Neutrophil (primary cell): ENCODE measurements around the gene HIBCH.

Experiments
- H3K27ac ChIP-seq: fragments of 200-600 bp; sonication (generic); 2 replicates; pipeline ENCODE4 v1.5.1; 2016; ENCODE audit warnings: mild to moderate bottlenecking, moderate library complexity
- H3K27me3 ChIP-seq: fragments of 200-600 bp; sonication (generic); 2 replicates; pipeline ENCODE4 v1.6.0; 2016; ENCODE audit warnings: mild to moderate bottlenecking
- H3K36me3 ChIP-seq: fragments of 200-600 bp; sonication (generic); 2 replicates; pipeline ENCODE4 v1.5.1; 2017
- H3K4me1 ChIP-seq, 2 experiments: fragments of 200-600 bp in 1 of 2; sonication (generic) in 1 of 2; 1 replicate in 1 of 2; 2 replicates in 1 of 2; pipeline versions ENCODE4 v1.5.1 to v1.6.1; 2013 to 2016; ENCODE audit warnings: low read depth in 1 of 2, low read length in 1 of 2, mild to moderate bottlenecking in 1 of 2, moderate library complexity in 1 of 2; ENCODE audit not compliant: control insufficient read depth in 1 of 2, insufficient read depth in 1 of 2
- H3K4me3 ChIP-seq, 2 experiments: fragments of 200-600 bp in 1 of 2; sonication (generic) in 1 of 2; 1 replicate in 1 of 2; 2 replicates in 1 of 2; pipeline ENCODE4 v1.5.1; 2013 to 2016; ENCODE audit warnings: low read depth in 1 of 2, low read length in 1 of 2, mild to moderate bottlenecking in 1 of 2, moderate library complexity in 1 of 2
- H3K9me3 ChIP-seq: fragments of 200-600 bp; sonication (generic); 2 replicates; pipeline ENCODE4 v1.5.1; 2016
- CTCF ChIP-seq: fragments of 200-600 bp; sonication (generic); IDR thresholded peaks from 2 replicates; pipeline ENCODE4 v1.5.1; 2016; ENCODE audit warnings: antibody characterized with exemption

Gene HIBCH

GRCh38 chr2:190183539-190183938 is 136.1 kb downstream of the HIBCH start:
- TF ChIP-seq CTCF, result no peak
- H3K4me3 ChIP-seq, result no peak overlapping the region
- no peaks in the 10 kb centered on the region for H3K36me3 ChIP-seq
- H3K27me3 ChIP-seq, result peaks cover 49% of the 10 kb centered on the region
- H3K27ac ChIP-seq, result no peak overlapping the region
- no peaks in the 10 kb centered on the region for H3K9me3 ChIP-seq
- H3K4me1 ChIP-seq, result peaks cover 9 to 15% of the 10 kb centered on the region in 2 experiments

DNA sequence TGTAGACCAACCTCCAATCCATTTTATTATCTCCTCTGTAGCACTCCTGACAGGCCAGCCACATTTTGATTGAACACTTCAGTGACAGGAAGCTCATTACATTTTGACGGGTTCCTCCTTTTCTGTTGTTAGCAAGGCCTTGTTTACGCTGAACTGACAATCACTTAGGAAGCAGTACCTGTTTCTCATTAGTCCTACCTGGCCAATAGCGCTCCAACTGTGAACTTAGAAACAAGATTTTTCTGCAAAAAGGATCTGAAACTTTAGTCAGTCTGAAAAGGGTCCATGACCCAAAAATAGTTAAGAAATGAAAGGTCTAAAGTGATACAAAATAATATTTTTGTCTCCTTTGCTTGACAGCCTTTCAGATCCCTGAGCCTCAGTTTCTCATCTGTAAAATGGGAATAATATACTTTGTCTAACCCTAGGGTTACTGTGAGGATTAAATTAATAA is 137.5 kb downstream of the HIBCH start:
- Histone ChIP-seq H3K36me3 (no peaks in the 10 kb centered on the region), H3K4me1 (peaks cover 9 to 15% of the 10 kb centered on the region in 2 experiments), H3K4me3 (no peak overlapping the region), H3K9me3 (no peaks in the 10 kb centered on the region), H3K27ac (no peak overlapping the region), H3K27me3 (peaks cover 49% of the 10 kb centered on the region)
- no peak for TF ChIP-seq CTCF

- H3K4me1 ChIP-seq, result peaks cover 9 to 15% of the 10 kb centered on the region in 2 experiments
Measured at GRCh38 chr2:190181123-190181669, 138.4 kb downstream of the HIBCH start.

GRCh38 chr2:190180313-190181122 is 139.1 kb downstream of the HIBCH start:
- peak overlapping the region; percentile 27 to 43 for H3K4me3 ChIP-seq
- no peak overlapping the region for H3K27ac ChIP-seq

More at GRCh38 chr2:190181123-190181669, 138.4 kb downstream of the HIBCH start:
- no peak for TF ChIP-seq CTCF
- Histone ChIP-seq H3K9me3 (no peaks in the 10 kb centered on the region), H3K36me3 (no peaks in the 10 kb centered on the region), H3K27ac (no peak overlapping the region), H3K4me3 (no peak overlapping the region), H3K27me3 (peaks cover 49% of the 10 kb centered on the region)

GRCh38 chr2:190179754-190180312 is 139.8 kb downstream of the HIBCH start:
- Histone ChIP-seq H3K9me3 (no peaks in the 10 kb centered on the region), H3K27me3 (peaks cover 49% of the 10 kb centered on the region), H3K4me1 (peaks cover 9 to 15% of the 10 kb centered on the region in 2 experiments), H3K36me3 (no peaks in the 10 kb centered on the region), H3K4me3 (peak overlapping the region; percentile 27 to 43), H3K27ac (no peak overlapping the region)
- TF ChIP-seq CTCF, result no peak

More at GRCh38 chr2:190180313-190181122, 139.1 kb downstream of the HIBCH start:
- Histone ChIP-seq H3K4me1 (peaks cover 9 to 15% of the 10 kb centered on the region in 2 experiments), H3K27me3 (peaks cover 49% of the 10 kb centered on the region), H3K36me3 (no peaks in the 10 kb centered on the region), H3K9me3 (no peaks in the 10 kb centered on the region)
- TF ChIP-seq CTCF, result no peak
